Lower leg skin (tissue), 3 donors: ENCODE data around the gene SMIM13.

Experiments used
- CTCF ChIP-seq, 3 donors: fragments of 450-650 bp; IDR thresholded peaks; one replicate each; pipeline ENCODE4 v1.5.1; 2016; ENCODE audit warnings: antibody characterized with exemption in 3 of 3, mild to moderate bottlenecking in 3 of 3, moderate library complexity in 2 of 3
- POLR2A ChIP-seq, 2 donors: fragments of 450-650 bp; IDR thresholded peaks; one replicate each; pipeline ENCODE4 v1.6.1; 2016 to 2017; ENCODE audit warnings: antibody characterized with exemption in 2 of 2, mild to moderate bottlenecking in 1 of 2, moderate library complexity in 1 of 2

- TF ChIP-seq CTCF (IDR thresholded peaks at IDR 0.05) (no peak), POLR2A (IDR thresholded peaks at IDR 0.05) (no peak)
Observed at GRCh38 chr6:11181478-11182136, 88.0 kb downstream of the SMIM13 start.
